Psoas muscle (tissue), 8 donors: ENCODE data around the gene GPRC5B. TPM values are rescaled to one million over a fixed set of nuclear protein-coding genes. Genes with fewer than 3 reads are reported as not detected.

ENCODE experiments used
- ATAC-seq, 4 donors: fragments of 200-7000 bp; cut with Tn5 transposase; one replicate each; pipeline ENCODE4 v1.9.1; 2020; ENCODE audit warnings: moderate library complexity in 3 of 4, mild to moderate bottlenecking in 2 of 4
- DNase-seq, 2 donors: peaks; one replicate each; pipeline ENCODE4 v3.0.0-alpha.2; 2020
- H3K27ac ChIP-seq: fragments of 200-600 bp; one replicate; pipeline ENCODE4 v1.8.0; 2022
- H3K27me3 ChIP-seq, 3 donors: fragments of 200-600 bp in 1 of 3; one replicate each; pipeline versions ENCODE4 v1.6.1 to v1.8.0; 2013 to 2022; ENCODE audit warnings: low read length in 2 of 3, mild to moderate bottlenecking in 2 of 3, moderate library complexity in 1 of 3; ENCODE audit not compliant: insufficient read depth in 3 of 3
- H3K36me3 ChIP-seq, 2 donors: fragments of 200-600 bp in 1 of 2; one replicate each; pipeline versions ENCODE4 v1.6.1 to v1.8.0; 2013 to 2022; ENCODE audit warnings: low read depth in 1 of 2, mild to moderate bottlenecking in 1 of 2, moderate library complexity in 1 of 2; ENCODE audit not compliant: insufficient read depth in 1 of 2
- H3K4me1 ChIP-seq: fragments of 200-600 bp; one replicate; pipeline ENCODE4 v1.8.0; 2022
- H3K4me3 ChIP-seq: fragments of 200-600 bp; one replicate; pipeline ENCODE4 v1.8.0; 2022; ENCODE audit warnings: mild to moderate bottlenecking
- H3K9me3 ChIP-seq: fragments of 200-600 bp; one replicate; pipeline ENCODE4 v1.8.0; 2022
- WGBS, 3 donors: extraction: QIAGEN DNeasy Blood & Tissue Kit; methylation state at CpG; one replicate each; pipeline versions ENCODE4 v1.1.6 to v1.1.7; 2013; 5-methylcytosine and 5-hydroxymethylcytosine counted together
- intact Hi-C, 2 donors: fragments of 100-400 bp; cut with DNase I; formaldehyde crosslinking; loops; one replicate each; pipeline versions ENCODE4 v1.11.0 to v1.14.2; 2022
- polyA plus RNA-seq, 3 donors: library from polyadenylated mRNA; stranded (reverse); fragments of 200-250 nt; gene quantifications; one replicate each; pipeline ENCODE4 v1.2.3, GENCODE V29; 2013
- total RNA-seq, 4 donors: library from RNA; stranded (reverse); fragmentation: NEBNext Ultra II Directional in 2 of 4; extraction: Animal tissue kit (Norgen Biotek cat#: 25700) in 2 of 4; gene quantifications; one replicate each; pipeline versions ENCODE4 v1.2.1 to v1.2.4, GENCODE V29; 2021 to 2023
- TF ChIP-seq, protein P1 (sequence below): fragments of 200-600 bp; IDR thresholded peaks from one replicate; pipeline ENCODE4 v1.8.0; 2022; ENCODE audit warnings: antibody characterized with exemption
- donor health status: healthy with polysubstance abuse.
- donor health status: DM: no; HTN: no; CAD: no; lungs with moderate emphysema.
- donor health status: Bipolar disorder and iron deficiency.
- donor health status: healthy.
- donor health status: DM: yes; HTN: yes; CAD: no.
- donor health status: DM: no; HTN: no; CAD: no.
- donor health status: DM: no; HTN: no; CAD: no.
- donor health status: DM: yes; HTN: yes; CAD: no.

Gene GPRC5B
- total and polyA plus RNA-seq, 7 donors: 25.3 to 124 (median 55.7) TPM

DNA sequence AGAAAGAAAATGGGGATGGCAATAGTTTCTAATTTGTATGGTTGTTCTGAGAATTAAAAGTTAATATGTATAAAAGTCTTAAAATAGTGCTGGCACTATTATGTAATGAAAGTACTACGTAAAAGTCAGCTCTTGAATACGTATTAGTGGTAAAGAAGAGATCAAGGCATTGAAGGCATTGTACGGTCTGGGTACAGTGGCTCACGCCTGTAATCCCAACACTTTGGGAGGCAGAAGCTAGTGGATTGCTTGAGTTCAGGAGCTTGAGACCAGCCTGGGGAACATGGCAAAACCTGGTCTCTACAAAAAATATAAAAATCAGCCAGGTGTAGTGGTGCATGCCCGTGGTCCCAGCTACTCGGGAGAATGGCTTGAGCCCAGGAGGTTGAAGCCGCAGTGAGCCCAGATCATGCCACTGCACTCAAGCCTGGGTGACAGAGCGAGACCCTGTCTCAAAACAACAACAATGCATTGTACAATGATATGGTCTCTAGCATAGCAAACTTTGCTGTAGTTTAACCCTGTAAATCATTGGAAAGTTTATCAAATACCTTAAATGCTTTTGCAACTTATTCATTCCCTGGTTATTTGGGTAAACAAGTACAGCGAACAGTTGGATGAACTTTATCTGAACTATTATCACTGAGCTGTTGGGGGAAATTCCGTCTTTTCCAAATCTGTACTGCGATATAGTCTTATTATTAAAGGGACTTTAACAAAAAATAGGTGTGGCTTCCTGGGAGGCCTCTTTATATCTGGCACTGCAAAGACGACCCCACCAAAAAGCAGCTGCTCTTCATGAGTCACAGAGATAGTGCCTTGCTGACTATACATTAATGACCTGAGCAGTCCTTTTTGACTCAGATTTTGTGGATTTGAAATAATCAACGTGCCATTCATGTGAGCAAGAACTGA, 73.6 kb downstream of the GPRC5B start:
- DNase-seq: no peak
- peaks cover 37% of the 10 kb centered on the region for H3K4me1 ChIP-seq
- 75 to 77% (median 75%) methylated on average over 13 of the region's 13 CpGs for WGBS, 3 donors
- peaks cover 4% of the 10 kb centered on the region for H3K9me3 ChIP-seq
- intact Hi-C loops: no loop called here
- peak overlapping the region; percentile 91 for H3K27ac ChIP-seq
- ATAC-seq: no peak
- TF ChIP-seq, protein P1, sequence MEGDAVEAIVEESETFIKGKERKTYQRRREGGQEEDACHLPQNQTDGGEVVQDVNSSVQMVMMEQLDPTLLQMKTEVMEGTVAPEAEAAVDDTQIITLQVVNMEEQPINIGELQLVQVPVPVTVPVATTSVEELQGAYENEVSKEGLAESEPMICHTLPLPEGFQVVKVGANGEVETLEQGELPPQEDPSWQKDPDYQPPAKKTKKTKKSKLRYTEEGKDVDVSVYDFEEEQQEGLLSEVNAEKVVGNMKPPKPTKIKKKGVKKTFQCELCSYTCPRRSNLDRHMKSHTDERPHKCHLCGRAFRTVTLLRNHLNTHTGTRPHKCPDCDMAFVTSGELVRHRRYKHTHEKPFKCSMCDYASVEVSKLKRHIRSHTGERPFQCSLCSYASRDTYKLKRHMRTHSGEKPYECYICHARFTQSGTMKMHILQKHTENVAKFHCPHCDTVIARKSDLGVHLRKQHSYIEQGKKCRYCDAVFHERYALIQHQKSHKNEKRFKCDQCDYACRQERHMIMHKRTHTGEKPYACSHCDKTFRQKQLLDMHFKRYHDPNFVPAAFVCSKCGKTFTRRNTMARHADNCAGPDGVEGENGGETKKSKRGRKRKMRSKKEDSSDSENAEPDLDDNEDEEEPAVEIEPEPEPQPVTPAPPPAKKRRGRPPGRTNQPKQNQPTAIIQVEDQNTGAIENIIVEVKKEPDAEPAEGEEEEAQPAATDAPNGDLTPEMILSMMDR: no peak
- no peaks in the 10 kb centered on the region for H3K27me3 ChIP-seq
- no peaks in the 10 kb centered on the region for H3K36me3 ChIP-seq
- no peak overlapping the region for H3K4me3 ChIP-seq

DNA sequence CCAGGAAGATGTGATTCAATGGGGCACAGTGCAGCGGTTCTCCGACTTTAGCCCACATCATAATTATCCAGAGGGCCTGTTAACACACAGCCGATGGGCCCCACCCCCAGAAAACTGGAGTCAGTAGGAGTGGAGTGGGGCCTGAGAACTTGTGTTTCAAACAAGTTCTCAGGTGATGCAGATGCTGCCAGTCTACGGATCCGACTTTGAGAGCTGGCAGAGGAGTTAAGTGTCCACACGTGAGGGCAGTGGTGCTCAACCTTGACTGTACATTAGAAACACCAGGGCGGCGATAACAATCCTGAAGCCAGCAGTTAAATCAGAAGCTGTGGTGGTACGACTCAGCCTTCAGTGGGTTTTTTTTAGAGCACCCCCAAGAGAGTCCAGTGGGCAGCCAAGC, 75.0 kb downstream of the GPRC5B start:
- H3K36me3 ChIP-seq: no peaks in the 10 kb centered on the region
- H3K27me3 ChIP-seq: no peaks in the 10 kb centered on the region
- TF ChIP-seq, protein P1: no peak
- DNase-seq: no peak
- H3K9me3 ChIP-seq: peaks cover 4% of the 10 kb centered on the region
- WGBS, 3 donors: 71 to 87% (median 73%) methylated on average over 9 of the region's 9 CpGs
- H3K27ac ChIP-seq: peak overlapping the region; percentile 91
- intact Hi-C loops: loop anchor here (1.0 to 10.0 kb wide), 3 partner anchors 55 to 92 kb away; partner anchors contain the start of genes IQCK (in 1 of the 2) and KNOP1 (in 1 of the 2)
- ATAC-seq: peak; percentile 31 to 43 (median 38)
- no peak overlapping the region for H3K4me3 ChIP-seq
- H3K4me1 ChIP-seq: peaks cover 40% of the 10 kb centered on the region

DNA sequence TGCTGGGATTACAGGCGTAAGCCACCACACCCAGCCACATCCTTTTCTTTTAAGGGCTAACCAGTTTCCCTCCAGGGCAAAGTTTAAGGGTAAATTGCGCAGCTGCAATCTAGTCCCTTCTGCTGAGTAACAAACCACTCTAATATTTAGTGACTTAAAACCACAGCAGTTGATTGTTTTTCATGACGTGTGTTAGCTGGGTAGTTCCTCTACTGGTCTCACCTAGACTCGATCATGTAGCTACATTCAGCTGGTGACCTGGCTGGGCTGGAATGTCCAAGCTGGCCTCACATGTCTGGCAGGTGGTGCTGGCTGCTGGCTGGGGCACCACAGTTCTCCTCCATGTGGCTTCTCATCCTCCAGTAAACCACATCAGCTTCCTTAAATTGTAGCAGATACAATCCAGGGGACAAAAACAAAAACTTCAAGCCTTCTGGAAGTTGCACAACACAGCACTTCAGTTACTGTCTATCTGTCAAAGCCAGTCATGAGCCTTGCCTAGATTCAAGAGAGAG, 75.5 kb downstream of the GPRC5B start:
- TF ChIP-seq, protein P1: no peak
- DNase-seq (peak; percentile 55 to 83), ATAC-seq (peak; percentile 95 to 99 (median 97))
- WGBS, 3 donors: 56 to 76% (median 58%) methylated on average over 4 of the region's 4 CpGs
- Histone ChIP-seq H3K9me3 (peaks cover 4% of the 10 kb centered on the region), H3K27me3 (no peaks in the 10 kb centered on the region), H3K4me1 (peaks cover 42% of the 10 kb centered on the region), H3K27ac (peak overlapping the region; percentile 91), H3K36me3 (no peaks in the 10 kb centered on the region), H3K4me3 (no peak overlapping the region)
- intact Hi-C loops: loop anchor here (1.0 to 10.0 kb wide), 3 partner anchors 54 to 92 kb away; partner anchors contain the start of genes IQCK (in 1 of the 2) and KNOP1 (in 1 of the 2)

DNA sequence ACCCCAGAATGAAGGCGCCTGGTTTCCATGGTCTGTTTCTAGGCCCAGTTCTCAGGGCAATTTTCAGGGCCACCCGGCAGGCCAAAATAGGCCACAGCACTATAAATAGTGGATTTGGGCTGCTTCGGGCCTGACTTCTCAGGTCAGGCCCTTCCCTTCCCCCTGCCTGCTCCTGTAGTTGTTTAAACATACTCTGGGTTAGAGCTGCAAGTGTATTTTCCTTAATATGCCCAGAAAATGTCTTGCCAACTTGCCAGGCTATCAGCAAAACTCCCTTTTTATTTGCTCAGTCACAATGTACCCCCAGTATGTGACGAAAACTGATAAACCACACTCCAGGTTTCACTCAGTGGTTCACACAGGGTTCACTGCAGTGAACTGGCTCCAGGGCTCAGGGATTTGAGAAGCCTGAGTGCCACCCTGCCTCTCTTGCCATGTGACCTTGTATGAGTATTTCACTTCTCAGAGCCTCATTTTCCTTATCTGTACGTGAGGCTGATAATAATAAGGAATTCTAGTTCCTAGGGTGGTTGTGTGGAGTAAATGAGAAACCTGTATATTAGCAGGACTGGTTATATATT, 76.5 kb downstream of the GPRC5B start:
- no peaks in the 10 kb centered on the region for H3K36me3 ChIP-seq
- TF ChIP-seq, protein P1: no peak
- peak in 3 of 4 donors; percentile 63 to 69 (median 63) for ATAC-seq
- intact Hi-C loops: loop anchor here (5.0 to 10.0 kb wide), 2 partner anchors 53 to 91 kb away; partner anchors contain the start of genes IQCK (in 1 of the 2) and KNOP1 (in 1 of the 2)
- peaks cover 42% of the 10 kb centered on the region for H3K4me1 ChIP-seq
- no peaks in the 10 kb centered on the region for H3K27me3 ChIP-seq
- H3K27ac ChIP-seq: peak overlapping the region; percentile 91
- DNase-seq: no peak
- H3K9me3 ChIP-seq: peaks cover 2% of the 10 kb centered on the region
- WGBS, 3 donors: 36 to 65% (median 38%) methylated on average over 5 of the region's 5 CpGs
- H3K4me3 ChIP-seq: no peak overlapping the region

Other genes starting within 250 kb of the GPRC5B start
- 1 to 10 TPM; 5.9 to 9.7 (median 8.4) TPM for gene KNOP1, start 166.6 kb downstream of the GPRC5B start, total RNA-seq
- 10 to 100 TPM in 2 of 3 donors, 1 to 10 TPM in 1; 9.5 to 14.7 (median 11.6) TPM for gene KNOP1, start 166.6 kb downstream of the GPRC5B start, polyA plus RNA-seq
- gene IQCK, start 166.6 kb downstream of the GPRC5B start, total RNA-seq: 1 to 10 TPM; 4.3 to 9.9 (median 7.3) TPM
- 1 to 10 TPM; 4.9 to 8.8 (median 6.3) TPM for gene IQCK, start 166.6 kb downstream of the GPRC5B start, polyA plus RNA-seq
- not detected for gene GPR139, start 189.0 kb upstream of the GPRC5B start, total RNA-seq
- not detected for gene GPR139, start 189.0 kb upstream of the GPRC5B start, polyA plus RNA-seq